Loucy (cell line): Measurements from ENCODE around the gene CRABP2.

Experiments used
- EZH2phosphoT487 ChIP-seq: fragments of 200-600 bp; IDR thresholded peaks from 2 replicates; pipeline ENCODE4 v1.6.1; 2018; ENCODE audit warnings: antibody characterized with exemption, mild to moderate bottlenecking, moderate library complexity, borderline replicate concordance
- TF ChIP-seq, protein P1 (sequence below): fragments of 200-600 bp; sonication (generic); conservative IDR thresholded peaks from 2 replicates; pipeline ENCODE4 v1.5.1; 2014; ENCODE audit warnings: mild to moderate bottlenecking, antibody characterized with exemption, low read length

DNA sequence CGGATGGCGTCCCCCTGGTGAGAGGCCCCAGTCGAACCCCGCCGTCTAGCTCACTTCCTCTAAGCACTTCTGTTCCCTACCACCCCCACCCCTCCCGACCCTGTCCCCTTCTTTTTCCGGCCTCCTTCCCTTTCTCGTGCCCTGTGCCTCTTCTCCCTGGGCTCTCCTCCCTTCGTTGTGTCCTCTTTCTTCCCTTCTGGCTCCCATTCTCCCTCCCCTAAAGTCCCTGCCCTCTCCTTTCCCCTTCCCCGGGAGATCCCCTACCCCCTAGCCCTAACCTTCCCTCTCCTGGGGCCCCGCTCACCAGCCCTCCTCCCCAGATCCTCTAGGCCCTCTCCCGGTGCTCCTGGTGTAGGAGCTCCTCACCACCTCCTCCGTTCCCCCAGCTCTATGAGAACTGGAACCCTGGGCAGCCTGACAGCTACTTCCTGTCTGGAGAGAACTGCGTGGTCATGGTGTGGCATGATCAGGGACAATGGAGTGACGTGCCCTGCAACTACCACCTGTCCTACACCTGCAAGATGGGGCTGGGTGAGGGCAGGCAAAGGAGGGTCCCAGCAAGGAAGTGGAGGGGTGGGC, 47.6 kb downstream of the CRABP2 start:
- TF ChIP-seq, protein P1, sequence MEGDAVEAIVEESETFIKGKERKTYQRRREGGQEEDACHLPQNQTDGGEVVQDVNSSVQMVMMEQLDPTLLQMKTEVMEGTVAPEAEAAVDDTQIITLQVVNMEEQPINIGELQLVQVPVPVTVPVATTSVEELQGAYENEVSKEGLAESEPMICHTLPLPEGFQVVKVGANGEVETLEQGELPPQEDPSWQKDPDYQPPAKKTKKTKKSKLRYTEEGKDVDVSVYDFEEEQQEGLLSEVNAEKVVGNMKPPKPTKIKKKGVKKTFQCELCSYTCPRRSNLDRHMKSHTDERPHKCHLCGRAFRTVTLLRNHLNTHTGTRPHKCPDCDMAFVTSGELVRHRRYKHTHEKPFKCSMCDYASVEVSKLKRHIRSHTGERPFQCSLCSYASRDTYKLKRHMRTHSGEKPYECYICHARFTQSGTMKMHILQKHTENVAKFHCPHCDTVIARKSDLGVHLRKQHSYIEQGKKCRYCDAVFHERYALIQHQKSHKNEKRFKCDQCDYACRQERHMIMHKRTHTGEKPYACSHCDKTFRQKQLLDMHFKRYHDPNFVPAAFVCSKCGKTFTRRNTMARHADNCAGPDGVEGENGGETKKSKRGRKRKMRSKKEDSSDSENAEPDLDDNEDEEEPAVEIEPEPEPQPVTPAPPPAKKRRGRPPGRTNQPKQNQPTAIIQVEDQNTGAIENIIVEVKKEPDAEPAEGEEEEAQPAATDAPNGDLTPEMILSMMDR = 0 out of 2 replicates have a peak, but pooled peaks have one; percentile 22
- TF ChIP-seq EZH2phosphoT487 = no peak
